HUES6 (cell line): ENCODE results near the gene PIM3.
A peak's percentile ranks its signal among the peaks of the same experiment; 100 is the strongest.
"Not testable (repeated sequence)": the region's sequence is repeated elsewhere in the genome, so short reads cannot be mapped to it uniquely, and the experiment has no call there.

Experiments
- H3K27ac ChIP-seq: 2 replicates; pipeline ENCODE4 v1.7.0; 2013; ENCODE audit warnings: low read depth, mild to moderate bottlenecking, low read length, inconsistent platforms
- H3K27me3 ChIP-seq: 2 replicates; pipeline ENCODE4 v1.6.1; 2013; ENCODE audit warnings: low read length; ENCODE audit not compliant: control insufficient read depth, insufficient read depth
- H3K36me3 ChIP-seq: 2 replicates; pipeline ENCODE4 v1.6.1; 2013; ENCODE audit warnings: low read length; ENCODE audit not compliant: control insufficient read depth, insufficient read depth
- H3K4me1 ChIP-seq: 2 replicates; pipeline ENCODE4 v1.6.1; 2013; ENCODE audit warnings: low read length; ENCODE audit not compliant: control insufficient read depth, insufficient read depth
- H3K4me3 ChIP-seq: 2 replicates; pipeline ENCODE4 v1.5.1; 2013; ENCODE audit warnings: low read depth, low read length
- H3K9ac ChIP-seq: one replicate; pipeline ENCODE4 v1.6.1; 2013; ENCODE audit warnings: mild to moderate bottlenecking, low read length
- H3K9me3 ChIP-seq: 2 replicates; pipeline ENCODE4 v1.6.1; 2013; ENCODE audit warnings: low read depth, low read length; ENCODE audit not compliant: control insufficient read depth, insufficient read depth

Gene PIM3

GRCh38 chr22:49945042-49945794, 15.4 kb upstream of the PIM3 start:
- H3K36me3 ChIP-seq, H3K4me3 ChIP-seq, H3K9ac ChIP-seq, H3K9me3 ChIP-seq, H3K27me3 ChIP-seq, H3K27ac ChIP-seq: not testable (repeated sequence)
- H3K4me1 ChIP-seq: peaks cover 34% of the 10 kb centered on the region

GRCh38 chr22:49946612-49947295, 13.8 kb upstream of the PIM3 start:
- Histone ChIP-seq H3K4me3 (no peak overlapping the region), H3K36me3 (no peaks in the 10 kb centered on the region), H3K4me1 (peaks cover 47% of the 10 kb centered on the region), H3K9ac (peak overlapping the region; percentile 23), H3K9me3 (no peaks in the 10 kb centered on the region), H3K27ac (no peak overlapping the region), H3K27me3 (no peaks in the 10 kb centered on the region)

GRCh38 chr22:49947296-49947622, 13.3 kb upstream of the PIM3 start:
- Histone ChIP-seq H3K27ac (no peak overlapping the region), H3K4me1 (peaks cover 52% of the 10 kb centered on the region), H3K36me3 (no peaks in the 10 kb centered on the region), H3K4me3 (no peak overlapping the region), H3K9ac (no peak overlapping the region), H3K27me3 (no peaks in the 10 kb centered on the region), H3K9me3 (no peaks in the 10 kb centered on the region)

- Histone ChIP-seq H3K27ac (no peak overlapping the region), H3K27me3 (no peaks in the 10 kb centered on the region), H3K9me3 (no peaks in the 10 kb centered on the region), H3K9ac (no peak overlapping the region), H3K36me3 (no peaks in the 10 kb centered on the region), H3K4me1 (peaks cover 59% of the 10 kb centered on the region), H3K4me3 (no peak overlapping the region)
These were observed 12.2 kb upstream of the PIM3 start for GRCh38 chr22:49948116-49948957.

DNA sequence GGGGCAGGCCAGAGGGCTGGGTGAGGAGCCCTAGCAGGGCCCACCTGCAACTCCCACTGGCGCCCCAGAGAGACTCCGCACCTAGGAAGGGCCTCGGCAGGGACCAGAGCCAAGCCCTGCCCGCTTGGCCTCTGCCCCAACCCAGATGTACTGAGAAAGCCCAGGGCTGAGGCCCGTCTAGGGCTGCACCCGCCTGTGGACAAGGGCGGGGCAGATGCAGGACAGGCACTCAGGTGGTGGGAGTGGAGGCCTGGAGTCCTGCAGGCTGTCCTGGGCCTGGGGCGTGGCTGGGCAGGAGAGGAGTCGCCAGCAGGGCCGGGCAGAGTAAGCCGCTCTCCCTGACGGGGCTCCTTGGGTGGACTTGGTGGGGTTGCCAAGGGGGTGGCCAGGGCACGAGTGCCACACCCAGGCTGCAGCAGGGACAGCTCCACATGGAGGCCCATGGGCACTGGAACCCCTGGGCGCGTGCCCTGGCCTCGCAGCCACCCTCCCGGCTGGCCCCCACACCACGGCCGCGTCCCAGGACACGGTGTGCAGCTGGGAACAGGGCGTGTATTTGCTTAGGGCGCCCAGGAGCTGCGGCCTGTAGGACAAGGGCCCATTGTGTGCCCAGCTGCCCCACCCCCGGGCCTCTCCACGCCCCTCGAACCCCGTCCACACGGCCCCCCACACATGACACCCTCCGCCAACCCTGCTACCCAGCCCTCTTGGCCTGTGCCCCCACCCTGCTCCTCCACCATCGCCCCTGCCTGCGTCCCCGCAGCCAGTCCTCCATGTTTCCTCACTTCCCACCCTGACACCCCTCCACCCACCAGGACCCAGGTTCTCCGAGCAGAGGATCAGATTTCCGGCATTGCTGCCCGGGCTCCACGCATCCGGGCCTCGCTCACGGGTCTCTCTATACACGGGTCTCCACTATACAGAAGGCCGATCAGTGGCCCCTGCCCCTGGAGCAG, 11.3 kb upstream of the PIM3 start:
- H3K9me3 ChIP-seq: no peaks in the 10 kb centered on the region
- no peak overlapping the region for H3K27ac ChIP-seq
- H3K27me3 ChIP-seq: no peaks in the 10 kb centered on the region
- H3K36me3 ChIP-seq: no peaks in the 10 kb centered on the region
- no peak overlapping the region for H3K9ac ChIP-seq
- H3K4me3 ChIP-seq: no peak overlapping the region
- H3K4me1 ChIP-seq: peaks cover 59% of the 10 kb centered on the region

DNA sequence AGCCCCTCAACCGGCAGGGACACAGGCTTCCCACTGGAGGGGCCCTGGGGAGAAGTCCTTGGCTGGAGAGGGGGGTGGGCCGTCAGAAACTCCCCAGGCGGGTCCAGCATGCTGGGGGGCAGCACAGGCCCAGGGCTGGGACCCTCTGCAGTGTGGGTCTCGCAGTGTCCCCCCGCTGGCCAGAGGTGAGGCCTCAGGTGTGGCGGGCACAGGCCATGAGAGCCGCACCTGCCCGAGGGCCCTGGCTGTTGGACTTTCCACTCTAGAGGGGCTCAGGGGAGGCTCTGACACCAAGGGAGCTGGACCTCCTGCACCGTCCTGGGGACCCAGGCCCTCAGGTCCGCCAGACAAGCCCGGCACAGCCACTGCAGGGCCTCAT, 10.7 kb upstream of the PIM3 start:
- H3K4me3 ChIP-seq: no peak overlapping the region
- no peaks in the 10 kb centered on the region for H3K9me3 ChIP-seq
- H3K9ac ChIP-seq: no peak overlapping the region
- no peaks in the 10 kb centered on the region for H3K36me3 ChIP-seq
- H3K4me1 ChIP-seq: peaks cover 59% of the 10 kb centered on the region
- no peak overlapping the region for H3K27ac ChIP-seq
- H3K27me3 ChIP-seq: no peaks in the 10 kb centered on the region

- Histone ChIP-seq H3K4me3 (no peak overlapping the region), H3K27me3 (no peaks in the 10 kb centered on the region), H3K9me3 (no peaks in the 10 kb centered on the region), H3K27ac (no peak overlapping the region), H3K36me3 (no peaks in the 10 kb centered on the region), H3K9ac (no peak overlapping the region), H3K4me1 (peaks cover 59% of the 10 kb centered on the region)
These were observed 10.1 kb upstream of the PIM3 start for GRCh38 chr22:49950396-49950994.

GRCh38 chr22:49951000-49951677, 9.4 kb upstream of the PIM3 start:
- Histone ChIP-seq H3K27ac (no peak overlapping the region), H3K4me3 (no peak overlapping the region), H3K4me1 (peaks cover 55% of the 10 kb centered on the region), H3K36me3 (no peaks in the 10 kb centered on the region), H3K9me3 (no peaks in the 10 kb centered on the region), H3K9ac (no peak overlapping the region), H3K27me3 (no peaks in the 10 kb centered on the region)

DNA sequence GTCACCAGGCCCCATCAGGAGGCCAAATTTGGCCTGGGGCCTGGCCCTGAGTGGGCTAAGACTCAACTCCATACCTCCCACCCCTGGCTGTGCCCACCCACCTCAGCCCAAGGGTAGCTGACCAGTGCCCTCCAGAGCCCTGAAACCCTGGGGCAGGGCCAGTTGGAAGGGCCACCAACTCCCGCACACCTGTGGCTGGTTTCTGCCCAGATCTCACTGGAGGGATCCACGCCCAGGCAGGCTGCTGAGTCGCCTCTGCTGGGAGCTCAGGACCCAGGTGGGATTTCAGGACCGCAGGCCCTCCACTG, 8.9 kb upstream of the PIM3 start:
- no peak overlapping the region for H3K4me3 ChIP-seq
- no peaks in the 10 kb centered on the region for H3K36me3 ChIP-seq
- no peaks in the 10 kb centered on the region for H3K9me3 ChIP-seq
- H3K9ac ChIP-seq: peak overlapping the region; percentile 58
- H3K27me3 ChIP-seq: no peaks in the 10 kb centered on the region
- peaks cover 51% of the 10 kb centered on the region for H3K4me1 ChIP-seq
- H3K27ac ChIP-seq: peak overlapping the region; percentile 38; the same call in 1 of the 2 replicates
